Brain microvascular endothelial cell (primary cell): ENCODE results near the gene SLC16A13.
A peak's percentile ranks its signal among the peaks of the same experiment; 100 is the strongest.

Source experiments
- DNase-seq: peaks from one replicate; pipeline ENCODE4 v3.0.0-alpha.2; 2020
- H3K27ac ChIP-seq: fragments of 250-450 bp; sonication (Bioruptor Pico); 2 replicates; pipeline ENCODE4 v1.5.1; 2020; ENCODE audit warnings: mild to moderate bottlenecking, moderate library complexity
- H3K27me3 ChIP-seq: fragments of 250-450 bp; sonication (Bioruptor Pico); replicated peaks from 2 replicates; pipeline ENCODE4 v1.5.1; 2020; ENCODE audit warnings: mild to moderate bottlenecking
- H3K36me3 ChIP-seq: fragments of 250-450 bp; sonication (Bioruptor Pico); replicated peaks from 2 replicates; pipeline ENCODE4 v1.5.1; 2020; ENCODE audit warnings: mild to moderate bottlenecking
- H3K4me3 ChIP-seq: 2 replicates; pipeline ENCODE4 v1.5.1; 2011; ENCODE audit warnings: low read depth, mild to moderate bottlenecking, control low read depth, low read length, moderate library complexity
- in situ Hi-C: cut with HindIII; loops from 2 replicates; pipeline ENCODE4 v1.10.0; 2017; ENCODE audit warnings: low sequenced_read_pairs, low pct_ligation_motif_present
- TF ChIP-seq, protein P1 (sequence below): IDR thresholded peaks from 2 replicates; pipeline ENCODE4 v1.5.1; 2011; ENCODE audit warnings: low read depth, mild to moderate bottlenecking, moderate library complexity, low read length, control low read depth, inconsistent platforms; ENCODE audit errors: missing control alignments

The SLC16A13 gene

DNA sequence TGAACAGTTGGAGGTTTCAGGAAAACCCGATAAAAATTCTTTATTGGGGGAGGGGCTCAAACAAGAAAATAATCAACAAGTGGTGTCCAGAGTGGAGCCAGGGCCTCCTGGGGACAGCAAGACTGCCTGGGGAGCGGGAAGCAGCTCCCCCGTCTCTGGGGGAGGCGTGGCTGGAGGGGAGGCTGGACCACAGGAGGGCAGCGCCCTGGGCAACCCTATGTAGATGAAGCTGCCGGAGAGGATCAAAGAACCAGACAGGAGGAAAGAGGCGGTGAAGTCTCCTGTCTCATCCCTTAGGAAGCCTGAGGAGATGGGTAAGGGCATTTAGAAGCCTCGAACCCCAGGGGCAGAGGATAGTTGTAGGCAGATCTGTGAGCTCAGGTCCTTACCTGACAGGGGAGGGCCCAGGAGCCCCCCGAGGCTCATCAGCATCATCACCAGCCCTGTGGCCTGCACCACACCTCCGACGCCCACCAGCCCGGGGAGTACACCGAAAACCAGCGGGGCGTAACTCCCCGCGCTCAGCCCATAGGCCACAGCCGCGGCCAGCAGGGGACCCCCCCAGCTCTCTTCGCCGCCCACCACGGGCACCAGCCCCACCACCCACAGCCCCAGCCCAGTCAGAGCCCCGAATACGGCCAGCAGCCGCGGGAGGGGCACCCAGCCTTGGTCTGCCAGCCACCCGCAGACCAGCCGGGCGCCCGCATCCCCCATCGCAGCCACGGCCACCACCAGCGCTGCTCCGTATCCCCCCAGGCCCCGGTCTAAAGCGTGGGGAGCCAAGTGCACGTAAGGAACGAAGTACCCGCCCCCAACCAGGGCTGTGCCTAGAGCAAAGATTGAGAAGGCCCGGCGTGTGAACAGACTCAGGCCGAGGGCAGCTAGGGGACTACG is 6.0 kb downstream of the SLC16A13 start:
- Histone ChIP-seq H3K4me3 (peak overlapping the region; percentile 3), H3K27ac (no peak overlapping the region), H3K27me3 (peaks cover 29% of the 10 kb centered on the region), H3K36me3 (no peaks in the 10 kb centered on the region)
- no peak for DNase-seq
- in situ Hi-C loops: no loop called here
- TF ChIP-seq, protein P1, sequence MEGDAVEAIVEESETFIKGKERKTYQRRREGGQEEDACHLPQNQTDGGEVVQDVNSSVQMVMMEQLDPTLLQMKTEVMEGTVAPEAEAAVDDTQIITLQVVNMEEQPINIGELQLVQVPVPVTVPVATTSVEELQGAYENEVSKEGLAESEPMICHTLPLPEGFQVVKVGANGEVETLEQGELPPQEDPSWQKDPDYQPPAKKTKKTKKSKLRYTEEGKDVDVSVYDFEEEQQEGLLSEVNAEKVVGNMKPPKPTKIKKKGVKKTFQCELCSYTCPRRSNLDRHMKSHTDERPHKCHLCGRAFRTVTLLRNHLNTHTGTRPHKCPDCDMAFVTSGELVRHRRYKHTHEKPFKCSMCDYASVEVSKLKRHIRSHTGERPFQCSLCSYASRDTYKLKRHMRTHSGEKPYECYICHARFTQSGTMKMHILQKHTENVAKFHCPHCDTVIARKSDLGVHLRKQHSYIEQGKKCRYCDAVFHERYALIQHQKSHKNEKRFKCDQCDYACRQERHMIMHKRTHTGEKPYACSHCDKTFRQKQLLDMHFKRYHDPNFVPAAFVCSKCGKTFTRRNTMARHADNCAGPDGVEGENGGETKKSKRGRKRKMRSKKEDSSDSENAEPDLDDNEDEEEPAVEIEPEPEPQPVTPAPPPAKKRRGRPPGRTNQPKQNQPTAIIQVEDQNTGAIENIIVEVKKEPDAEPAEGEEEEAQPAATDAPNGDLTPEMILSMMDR: no peak

DNA sequence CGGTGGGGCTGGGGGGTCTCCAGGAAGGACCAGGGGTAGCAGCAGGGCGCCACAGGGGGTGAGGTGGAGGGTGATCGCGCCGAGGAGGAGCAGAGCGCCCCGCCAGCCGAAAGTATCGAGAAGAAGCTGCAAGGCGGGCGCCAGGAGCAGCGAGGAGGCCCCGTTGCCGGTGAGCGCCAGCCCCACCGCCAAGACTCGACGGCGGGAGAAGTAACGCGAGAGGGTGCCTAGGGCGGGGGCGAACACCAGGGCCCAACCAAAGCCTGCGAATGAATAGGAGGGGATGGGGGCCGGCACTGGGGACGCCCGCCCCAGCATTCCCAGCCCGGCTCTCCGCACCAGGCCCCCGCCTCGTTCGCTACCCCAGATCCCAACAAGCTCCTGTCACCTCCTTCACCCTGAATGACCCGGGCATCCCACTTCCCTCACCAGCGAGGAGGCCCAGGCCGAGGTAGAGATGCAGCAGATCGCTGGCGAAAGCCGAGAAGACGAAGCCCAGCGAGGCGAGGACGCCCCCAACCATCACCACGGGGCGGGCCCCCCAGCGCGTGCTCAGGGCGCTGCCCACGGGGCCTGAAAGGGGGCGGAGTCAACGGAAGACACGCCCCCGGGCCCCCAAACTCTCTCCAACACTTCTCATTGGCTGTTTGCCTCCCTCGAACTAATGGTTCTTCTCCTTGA is 6.8 kb downstream of the SLC16A13 start:
- no peak for DNase-seq
- H3K36me3 ChIP-seq: no peaks in the 10 kb centered on the region
- peaks cover 29% of the 10 kb centered on the region for H3K27me3 ChIP-seq
- H3K4me3 ChIP-seq: peak overlapping the region; percentile 3
- H3K27ac ChIP-seq: no peak overlapping the region
- in situ Hi-C loops: no loop called here
- TF ChIP-seq, protein P1: no peak

- Histone ChIP-seq H3K27ac (no peak overlapping the region), H3K27me3 (peaks cover 29% of the 10 kb centered on the region), H3K4me3 (peak overlapping the region; percentile 39), H3K36me3 (no peaks in the 10 kb centered on the region)
- in situ Hi-C loops: no loop called here
- DNase-seq: no peak
- TF ChIP-seq, protein P1: no peak
Observed at GRCh38 chr17:7043182-7043496, 7.3 kb downstream of the SLC16A13 start.

GRCh38 chr17:7043497-7044198 is 7.8 kb downstream of the SLC16A13 start, which contains the start of gene SLC16A11:
TSS of gene SLC16A11 (minus strand) at chr17:7044092. CDS start at chr17:7043513, 579 bp downstream.
- peaks cover 29% of the 10 kb centered on the region for H3K27me3 ChIP-seq
- in situ Hi-C loops: no loop called here
- no peak within 1 kb of the TSS for H3K27ac ChIP-seq
- H3K4me3 ChIP-seq: peak within 1 kb of the TSS; percentile 39
- TF ChIP-seq, protein P1: no peak
- no peak for DNase-seq
- no peaks in the 10 kb centered on the region for H3K36me3 ChIP-seq

DNA sequence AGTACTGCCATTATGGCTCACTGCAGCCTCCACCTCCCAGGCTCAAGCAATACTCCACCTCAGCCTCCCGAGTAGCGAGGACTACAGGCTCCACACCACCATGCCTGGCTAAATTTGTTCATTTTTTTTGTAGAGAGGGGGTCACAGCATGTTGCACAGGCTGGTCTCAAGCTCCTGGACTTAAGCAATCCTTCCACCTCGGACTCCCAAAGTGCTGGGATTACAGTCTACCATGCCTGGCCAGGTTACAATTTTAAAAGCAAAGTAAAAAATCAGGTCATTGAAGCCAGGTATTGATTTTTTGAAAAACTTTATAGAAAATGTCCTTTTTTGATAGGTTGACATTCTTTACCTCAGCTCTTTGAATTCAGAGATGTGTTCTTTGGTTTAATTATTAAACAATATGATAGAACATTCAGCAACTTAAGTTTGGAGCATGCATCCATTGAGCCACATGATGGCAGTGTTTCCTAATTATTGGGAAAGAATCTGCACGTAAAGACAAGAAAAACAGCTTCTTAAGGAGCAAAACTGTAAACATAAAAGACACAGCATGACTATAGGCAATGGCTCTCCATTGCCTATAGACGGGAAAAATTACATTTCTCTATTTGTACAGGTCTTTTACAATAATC is 9.8 kb downstream of the SLC16A13 start:
- in situ Hi-C loops: no loop called here
- Histone ChIP-seq H3K27ac (no peak overlapping the region), H3K4me3 (no peak overlapping the region), H3K27me3 (peaks cover 29% of the 10 kb centered on the region), H3K36me3 (no peaks in the 10 kb centered on the region)
- TF ChIP-seq, protein P1: peak; percentile 65
- DNase-seq: peak; percentile 60
